HG02642 (cell line): ENCODE measurements around the gene UBE3C.
A peak's percentile ranks its signal among the peaks of the same experiment; 100 is the strongest.
"Not testable (repeated sequence)": the region's sequence is repeated elsewhere in the genome, so short reads cannot be mapped to it uniquely, and the experiment has no call there.

Experiments used
- ATAC-seq: cut with Tn5 transposase; IDR thresholded peaks from one replicate; pipeline ENCODE4 v1.9.1; 2021; ENCODE audit warnings: mild to moderate bottlenecking; ENCODE audit not compliant: unreplicated experiment, poor library complexity

The UBE3C gene

DNA sequence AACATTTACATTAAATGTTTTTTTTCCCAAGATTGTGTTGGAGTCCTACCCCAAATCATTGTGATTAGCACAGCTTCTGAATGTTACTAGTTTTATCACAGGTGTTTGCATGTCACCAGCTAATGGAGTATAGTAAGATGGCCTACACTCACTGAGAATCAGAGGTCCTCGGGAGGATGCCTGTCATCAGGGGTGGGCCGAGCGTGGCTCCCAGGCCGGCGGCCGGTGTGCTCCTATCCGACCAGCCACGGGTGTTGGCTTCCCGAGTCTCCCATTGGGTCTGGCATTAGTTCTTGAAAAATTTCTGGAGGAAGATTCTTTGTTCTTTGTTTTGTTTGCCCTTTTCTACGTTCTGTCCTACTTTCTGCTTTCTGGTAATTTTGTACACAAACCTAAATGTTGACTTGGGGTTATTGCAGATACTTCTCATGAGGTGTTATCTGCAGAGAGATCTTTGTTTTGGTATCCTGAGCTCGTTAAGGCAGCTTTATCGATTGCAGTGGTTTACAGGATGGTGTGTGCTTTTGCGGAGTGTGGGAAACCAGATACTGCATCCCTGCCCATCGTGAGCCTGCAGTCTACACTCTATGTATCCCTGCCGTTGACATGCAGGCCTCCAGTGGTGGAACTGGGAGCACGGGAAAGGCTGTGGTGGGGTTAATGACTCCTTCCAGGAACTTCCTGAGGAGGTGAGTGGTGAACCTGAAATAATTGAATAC, 130.8 kb downstream of the UBE3C start:
- no peak for ATAC-seq

DNA sequence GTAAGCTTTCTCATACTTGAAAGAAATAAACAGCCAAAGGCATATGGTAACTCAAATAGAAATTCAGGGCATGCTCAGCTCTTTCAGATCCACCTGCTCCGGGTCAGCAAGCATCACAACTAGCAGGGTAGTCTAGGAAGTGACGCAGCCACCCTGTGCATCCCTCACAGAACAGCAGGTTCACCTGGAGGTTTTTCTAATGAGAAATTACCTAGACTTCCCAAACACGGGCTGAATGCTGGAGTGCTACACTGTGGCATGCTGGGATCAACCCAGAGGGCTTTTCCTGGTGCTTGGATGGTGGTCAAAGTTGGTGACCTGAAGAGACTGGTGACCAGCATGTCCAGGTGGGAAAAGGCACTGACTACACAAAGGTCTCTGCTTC, 131.3 kb downstream of the UBE3C start:
- ATAC-seq = no peak

DNA sequence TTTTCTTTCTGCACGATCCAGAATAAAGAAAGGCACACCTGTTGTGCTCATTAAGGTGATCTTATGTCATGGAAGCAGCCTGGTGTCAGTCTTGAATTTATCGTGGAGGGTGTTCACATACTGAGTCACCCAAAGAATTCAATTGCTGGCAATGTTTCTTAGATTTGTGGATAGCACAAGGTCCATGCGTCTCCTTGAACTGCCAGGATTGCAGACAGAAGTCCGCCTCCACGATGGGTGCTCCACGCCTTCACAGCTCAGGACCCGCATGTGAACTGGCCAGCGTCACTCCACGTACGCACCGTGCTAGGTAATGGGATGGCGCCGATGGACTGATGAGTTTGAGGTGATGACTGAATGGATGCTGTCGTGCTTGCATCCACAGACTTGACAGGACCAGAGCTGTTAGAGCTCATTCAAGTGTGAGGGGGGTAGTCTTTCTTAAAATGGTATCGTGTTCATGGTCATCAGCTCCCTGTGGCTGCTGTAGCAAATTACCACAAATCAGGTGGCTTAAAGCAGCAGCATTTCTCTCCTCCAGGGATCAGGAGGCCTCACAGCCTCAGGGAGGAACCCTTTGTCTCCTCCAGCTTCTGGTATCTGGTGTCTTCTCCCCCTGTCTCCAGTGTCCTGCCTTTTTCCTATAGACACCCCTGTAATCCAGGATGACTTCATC, 132.7 kb downstream of the UBE3C start:
- no peak for ATAC-seq

DNA sequence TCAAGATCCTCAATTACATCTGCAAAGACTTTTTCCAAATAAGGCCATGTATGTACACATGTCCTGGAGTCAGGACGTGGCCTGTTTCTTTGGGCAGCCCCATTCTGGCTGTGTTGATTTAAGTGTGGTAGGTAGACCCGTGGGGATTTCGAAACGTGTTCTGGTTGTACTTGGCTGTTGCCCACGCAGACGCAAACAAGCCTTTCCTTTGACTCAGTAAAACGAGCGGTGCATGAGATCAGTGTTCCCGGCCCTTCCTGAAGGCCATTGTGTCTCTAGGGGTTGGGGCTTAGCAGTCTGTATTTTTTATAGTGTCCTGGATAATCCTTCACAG, 133.2 kb downstream of the UBE3C start:
- no peak for ATAC-seq

DNA sequence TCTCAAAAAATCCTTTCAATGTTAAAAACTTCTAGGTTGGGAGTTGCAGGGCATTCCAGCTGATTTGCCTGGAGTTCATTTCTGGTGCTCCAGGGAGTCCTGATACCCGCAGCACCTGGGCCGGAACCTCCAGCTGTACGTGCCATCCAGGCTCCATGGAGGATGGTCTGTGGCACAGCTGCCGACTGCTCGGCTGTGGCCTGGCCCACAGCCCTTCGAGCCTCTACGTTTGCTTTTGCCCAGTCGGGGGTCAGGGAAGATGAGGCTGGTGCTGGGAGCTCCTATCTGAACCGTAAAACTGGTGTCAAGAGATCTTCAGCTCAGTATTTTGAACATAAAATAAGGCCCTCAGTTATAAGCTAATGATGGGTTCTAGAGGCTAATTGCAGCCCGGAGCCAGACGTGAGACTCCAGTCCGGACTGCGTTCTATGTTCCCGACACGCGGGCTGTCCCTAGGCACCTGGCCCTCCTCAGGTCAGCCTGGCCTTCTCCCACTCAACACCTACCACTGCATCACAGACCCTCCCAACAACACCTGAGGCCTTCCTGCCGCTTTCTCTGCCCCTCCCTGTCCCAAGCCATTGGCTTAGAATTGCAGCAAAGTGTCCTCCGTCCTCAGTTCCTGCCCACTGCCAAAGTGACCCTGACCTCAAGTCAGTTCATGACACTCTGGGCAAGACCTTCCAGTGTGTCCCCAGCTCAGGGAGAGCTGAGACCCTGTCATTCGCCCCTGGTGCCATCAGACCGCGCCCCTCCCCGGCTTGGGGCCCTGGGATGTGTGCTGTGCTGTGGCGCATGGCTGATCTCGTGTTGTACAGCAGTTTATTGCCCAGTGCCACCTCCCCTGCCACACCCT, 133.9 kb downstream of the UBE3C start:
- ATAC-seq = no peak

DNA sequence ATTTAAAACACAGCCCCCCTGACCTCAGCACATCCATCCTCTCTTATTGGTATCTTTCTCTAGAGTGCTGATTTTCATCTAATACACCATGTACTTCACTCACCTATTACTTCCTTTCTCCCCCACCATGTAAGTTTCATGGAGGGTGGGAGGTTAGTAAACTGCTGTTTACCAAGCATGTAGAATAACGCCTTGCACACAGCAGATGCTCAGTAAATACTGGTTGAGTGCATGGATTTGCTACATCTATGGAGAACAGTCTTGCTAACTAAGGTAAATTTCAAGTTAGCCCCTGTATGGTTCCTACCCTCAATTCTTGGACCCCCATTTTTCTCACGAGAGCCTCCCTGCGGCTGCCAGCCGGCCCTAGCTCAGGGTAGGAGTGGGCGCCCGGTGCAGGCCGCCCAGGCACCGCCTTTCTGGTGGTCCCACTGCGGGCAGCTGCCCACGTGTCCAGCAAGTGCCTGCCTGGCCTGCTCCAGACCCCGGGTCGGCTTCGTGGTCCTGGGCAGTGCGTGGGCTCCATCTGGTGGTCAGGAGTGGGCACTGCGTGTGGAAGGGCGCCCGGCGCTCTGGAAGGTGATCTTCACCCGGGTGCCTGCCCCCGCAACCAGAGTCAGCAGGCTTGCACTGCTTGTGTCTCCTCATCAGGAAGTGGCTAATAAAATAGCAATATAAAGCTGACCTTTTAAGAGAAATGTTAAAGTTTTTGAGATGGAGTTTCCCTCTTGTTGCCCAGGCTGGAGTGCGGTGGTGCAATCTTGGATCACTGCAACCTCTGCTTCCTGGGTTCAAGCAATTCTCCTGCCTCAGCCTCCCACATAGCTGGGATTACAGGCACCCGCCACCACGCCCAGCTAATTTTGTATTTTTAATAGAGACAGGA, 134.7 kb downstream of the UBE3C start:
- peak; percentile 68 for ATAC-seq

DNA sequence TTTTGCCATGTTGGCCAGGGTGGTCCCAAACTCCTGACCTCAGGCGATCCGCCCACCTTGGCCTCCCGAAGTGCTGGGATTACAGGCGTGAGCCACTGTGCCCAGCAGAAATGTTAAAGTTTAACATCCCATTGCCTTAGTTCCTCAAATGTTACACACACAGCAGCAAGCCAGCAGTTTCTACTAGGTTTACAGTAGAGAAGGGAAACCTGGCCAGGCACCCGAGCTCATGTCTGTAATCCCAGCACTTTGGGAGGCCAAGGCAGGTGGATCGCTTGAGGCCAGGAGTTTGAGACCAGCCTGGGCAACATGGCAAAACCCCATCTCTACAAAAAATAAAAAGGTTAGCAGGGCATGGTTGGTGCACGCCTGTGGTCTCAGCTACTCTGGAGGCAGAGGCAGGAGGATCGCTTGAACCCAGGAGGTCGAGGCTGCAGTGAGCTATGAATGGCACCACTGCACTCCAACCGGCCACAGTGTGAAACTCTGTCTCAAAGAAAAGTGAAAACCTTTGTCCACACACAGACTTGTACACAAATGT, 135.4 kb downstream of the UBE3C start:
- ATAC-seq = not testable (repeated sequence)

DNA sequence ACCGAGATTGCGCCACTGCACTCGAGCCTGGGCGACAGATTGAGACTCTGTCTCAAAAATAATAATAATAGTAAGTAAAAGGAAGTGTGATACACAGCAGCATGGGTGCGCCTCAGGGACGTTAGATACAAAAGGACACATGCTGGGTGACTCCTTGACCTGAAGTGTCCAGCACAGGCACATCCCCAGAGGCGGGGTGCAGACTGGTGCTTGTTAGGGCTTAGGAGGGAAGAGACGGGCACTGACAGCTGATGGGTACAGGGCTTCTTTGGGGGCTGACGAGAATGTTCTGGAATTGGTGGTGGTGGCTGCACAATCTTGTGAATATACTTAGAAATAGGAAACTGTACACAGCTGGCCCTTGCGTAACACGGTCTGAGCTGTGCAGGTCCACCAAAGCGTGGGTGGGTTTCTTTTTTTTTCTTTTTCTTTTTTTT, 136.3 kb downstream of the UBE3C start:
- no peak for ATAC-seq

DNA sequence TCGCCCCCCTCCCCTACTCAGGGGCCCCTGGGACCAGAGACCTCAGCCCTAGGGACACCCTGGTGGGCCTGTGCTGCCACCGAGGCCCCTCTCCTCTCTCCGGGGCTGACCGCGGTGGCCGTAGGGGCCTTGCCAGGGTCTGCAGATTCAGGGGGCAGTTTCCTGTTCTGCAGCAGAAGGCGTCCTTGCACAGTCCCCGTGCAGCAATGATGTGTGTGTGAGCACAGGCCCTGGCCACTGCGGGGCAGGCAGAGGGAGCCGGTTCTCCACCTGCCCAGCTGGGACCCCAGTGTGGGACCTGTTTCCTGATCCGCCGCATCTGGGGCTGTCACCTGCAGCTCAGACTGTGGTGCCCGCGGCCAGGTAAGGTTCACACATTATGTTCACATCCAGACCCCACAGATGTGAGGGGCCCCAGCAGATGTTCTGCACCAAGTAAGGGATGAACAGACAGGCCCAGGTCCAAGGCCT, 137.4 kb downstream of the UBE3C start:
- ATAC-seq = no peak

DNA sequence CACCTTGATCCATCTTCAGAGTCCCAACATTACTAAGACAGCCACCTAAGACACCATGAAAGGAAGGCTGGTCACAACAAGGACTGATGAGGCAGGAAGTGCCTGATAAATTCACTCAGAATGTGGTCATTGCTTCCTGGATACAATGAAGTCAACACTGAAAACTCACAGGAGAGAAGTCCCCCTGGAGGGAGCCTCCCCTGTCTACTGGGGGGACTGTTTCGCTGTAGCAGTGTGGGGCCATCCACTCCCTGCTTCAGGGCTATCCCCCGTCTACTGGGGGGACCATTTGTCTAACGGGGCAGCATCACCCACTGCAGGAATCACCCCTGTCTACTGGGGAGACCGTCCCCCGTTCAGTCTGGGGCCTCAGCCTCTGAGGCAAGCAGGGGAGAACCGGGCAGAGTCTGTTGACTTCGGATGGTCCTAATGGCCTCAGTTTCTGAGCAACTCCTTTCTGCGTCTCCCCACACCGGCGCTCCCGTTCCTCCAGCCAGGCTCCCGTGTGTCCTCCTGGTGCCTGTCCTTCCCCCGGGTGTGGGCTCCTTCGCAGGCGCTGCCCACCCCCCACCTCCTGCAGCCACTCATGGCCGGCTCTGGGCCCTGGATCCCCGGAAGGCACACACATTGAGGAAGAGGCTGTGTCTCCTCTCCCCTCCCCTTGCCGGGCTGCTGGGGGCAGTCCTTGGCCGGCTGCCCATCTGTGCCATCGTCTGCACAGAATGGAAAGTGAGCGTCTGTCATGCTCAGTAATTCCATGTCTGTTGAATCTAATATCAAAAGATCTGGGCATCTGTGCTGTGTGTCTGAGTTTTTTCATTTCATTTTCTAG, 138.2 kb downstream of the UBE3C start:
- no peak for ATAC-seq

DNA sequence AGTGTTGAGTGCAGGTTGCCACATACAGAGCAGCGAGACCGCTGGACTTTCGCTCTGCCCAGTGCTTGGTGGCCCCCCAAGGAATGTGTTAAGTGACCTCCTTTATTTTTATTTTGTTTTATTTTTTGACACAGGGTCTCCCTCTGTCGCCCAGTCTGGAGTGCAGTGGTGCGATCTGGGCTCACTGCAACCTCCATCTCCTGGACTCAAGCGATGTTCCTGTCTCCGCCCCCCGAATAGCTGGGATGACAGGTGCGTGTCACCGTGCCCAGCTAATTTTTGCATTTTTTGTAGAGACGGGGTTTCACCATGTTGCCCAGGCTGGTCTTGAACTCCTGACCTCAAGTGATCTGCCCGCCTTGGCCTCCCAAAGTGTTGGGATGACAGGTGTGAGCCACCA, 138.8 kb downstream of the UBE3C start:
- not testable (repeated sequence) for ATAC-seq

DNA sequence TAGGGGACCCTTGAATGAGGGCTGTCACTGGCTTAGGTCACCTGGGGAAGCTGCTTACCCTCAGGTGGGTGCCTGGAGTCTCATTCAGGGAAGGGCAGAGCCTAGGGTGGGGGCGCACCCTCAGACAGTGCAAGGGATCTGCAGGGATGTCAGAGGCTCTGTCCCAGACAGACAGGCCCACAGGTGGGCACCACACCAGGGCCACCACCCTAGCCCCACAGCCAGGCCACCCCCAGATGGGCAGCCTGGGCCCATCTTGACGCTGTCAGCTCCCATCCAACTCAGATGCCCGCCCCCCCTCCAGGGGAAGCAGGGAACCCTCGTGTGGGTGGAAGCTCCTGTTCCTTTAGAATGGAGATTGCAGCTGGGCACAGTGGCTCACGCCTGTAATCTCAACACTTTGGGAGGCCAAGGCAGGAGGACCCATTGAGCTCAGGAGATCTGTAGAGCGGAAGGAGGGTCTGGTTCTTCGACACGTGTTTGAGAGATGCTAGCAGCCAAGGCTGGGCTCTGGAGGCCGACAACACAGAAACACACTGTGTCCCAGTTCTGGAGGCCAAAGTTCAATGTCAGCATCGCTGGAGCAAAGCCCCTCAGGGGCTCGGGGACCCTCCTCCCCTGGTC, 139.6 kb downstream of the UBE3C start:
- no peak for ATAC-seq

DNA sequence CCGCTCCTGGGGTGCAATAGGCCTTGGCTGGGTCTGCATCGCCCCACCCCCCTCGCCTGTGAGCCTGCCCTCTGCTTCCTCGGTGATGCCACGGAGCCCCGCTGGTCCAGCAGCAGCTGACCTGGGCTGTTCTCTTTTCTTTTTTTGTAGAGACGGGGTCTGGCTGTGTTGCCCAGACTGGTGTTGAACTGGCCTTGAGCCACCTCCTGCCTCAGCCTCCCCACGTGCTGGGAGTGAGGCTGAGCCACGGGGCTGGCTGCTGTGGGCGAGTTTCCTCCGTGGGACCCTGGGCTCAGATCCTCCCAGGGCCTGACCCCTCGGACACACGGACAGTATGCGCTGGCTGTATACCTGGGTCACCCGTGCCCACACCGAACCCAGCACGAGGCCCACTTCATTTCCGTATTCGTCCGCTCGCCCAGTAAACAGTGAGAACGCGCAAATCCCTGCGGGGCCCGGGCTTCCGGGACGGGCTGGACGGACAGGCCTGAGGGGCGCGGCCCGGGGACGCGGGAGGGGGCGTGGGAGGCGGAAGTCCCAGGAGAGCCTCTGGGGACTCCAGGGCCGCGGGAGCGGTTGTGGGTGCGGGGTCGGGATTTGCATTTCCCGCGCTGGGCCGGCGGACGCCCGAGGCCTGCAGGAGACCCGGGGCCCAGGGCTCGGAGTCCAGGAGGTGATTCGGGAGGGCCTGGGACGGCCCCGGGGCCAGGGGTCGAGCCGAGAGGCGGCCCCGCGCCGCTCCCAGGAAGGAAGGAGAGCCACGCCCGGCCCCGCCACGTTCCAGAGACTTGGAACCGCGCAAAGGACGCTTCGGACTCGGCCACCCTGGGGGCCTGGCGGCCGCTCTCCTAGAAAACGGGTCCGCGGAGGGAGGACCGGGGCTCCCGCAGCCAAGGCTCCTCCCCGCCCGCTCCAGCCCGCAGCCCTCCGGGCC, 140.3 kb downstream of the UBE3C start:
- ATAC-seq = no peak

DNA sequence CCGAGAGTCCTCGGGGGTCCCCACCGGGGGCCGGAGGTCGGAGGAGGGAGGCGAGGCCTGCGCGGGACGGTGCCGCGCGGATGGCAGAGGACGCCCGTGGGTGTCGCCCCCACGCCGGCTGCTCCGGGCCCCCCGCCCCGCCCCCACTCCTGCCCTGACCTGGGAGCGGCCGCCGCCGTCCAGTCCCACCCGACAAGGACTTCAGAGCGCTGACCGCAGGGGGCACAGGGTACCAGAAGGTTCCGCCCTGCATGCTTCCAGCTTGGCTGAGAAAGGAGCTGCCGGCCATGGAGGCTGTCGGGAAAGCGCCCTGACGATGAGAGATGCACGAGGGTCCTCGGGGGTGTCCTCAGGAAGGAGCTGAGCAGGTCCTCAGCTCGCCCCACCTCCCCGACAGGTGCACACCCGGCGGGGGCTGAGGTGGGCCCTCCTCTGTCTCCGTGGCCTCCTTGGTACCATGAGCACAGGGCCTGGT, 141.1 kb downstream of the UBE3C start:
- no peak for ATAC-seq

DNA sequence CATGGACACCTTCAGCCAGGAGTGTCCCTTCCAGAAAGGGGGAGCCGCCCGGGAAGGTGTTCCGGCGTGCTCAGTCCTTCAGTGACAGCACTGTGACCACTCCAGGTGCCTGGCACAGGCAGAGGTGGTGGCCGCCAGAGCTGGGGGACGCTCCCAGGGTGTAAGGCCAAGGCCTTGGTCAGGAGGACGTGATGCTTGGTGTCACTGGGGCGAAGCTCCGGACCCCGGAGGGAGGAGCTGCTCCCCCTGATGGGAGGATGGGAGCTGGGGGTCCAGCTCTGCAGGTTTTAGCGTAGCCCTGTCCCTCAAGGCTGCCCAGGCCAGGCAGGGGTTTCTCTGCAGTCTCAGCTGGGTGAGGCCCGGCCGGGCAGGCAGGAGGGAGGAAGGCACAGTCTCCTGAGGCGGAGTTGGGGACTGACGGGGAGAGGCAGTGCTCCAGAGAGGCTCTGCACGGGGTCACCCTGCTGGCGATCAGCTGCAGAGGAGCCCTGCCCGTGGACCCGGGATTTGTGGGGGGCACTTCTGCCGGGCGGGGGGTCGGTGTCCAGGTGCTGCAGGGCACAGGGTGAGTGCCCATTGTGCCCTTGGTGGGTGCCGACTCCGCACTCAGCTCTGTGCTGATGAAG, 141.6 kb downstream of the UBE3C start:
- ATAC-seq = no peak

DNA sequence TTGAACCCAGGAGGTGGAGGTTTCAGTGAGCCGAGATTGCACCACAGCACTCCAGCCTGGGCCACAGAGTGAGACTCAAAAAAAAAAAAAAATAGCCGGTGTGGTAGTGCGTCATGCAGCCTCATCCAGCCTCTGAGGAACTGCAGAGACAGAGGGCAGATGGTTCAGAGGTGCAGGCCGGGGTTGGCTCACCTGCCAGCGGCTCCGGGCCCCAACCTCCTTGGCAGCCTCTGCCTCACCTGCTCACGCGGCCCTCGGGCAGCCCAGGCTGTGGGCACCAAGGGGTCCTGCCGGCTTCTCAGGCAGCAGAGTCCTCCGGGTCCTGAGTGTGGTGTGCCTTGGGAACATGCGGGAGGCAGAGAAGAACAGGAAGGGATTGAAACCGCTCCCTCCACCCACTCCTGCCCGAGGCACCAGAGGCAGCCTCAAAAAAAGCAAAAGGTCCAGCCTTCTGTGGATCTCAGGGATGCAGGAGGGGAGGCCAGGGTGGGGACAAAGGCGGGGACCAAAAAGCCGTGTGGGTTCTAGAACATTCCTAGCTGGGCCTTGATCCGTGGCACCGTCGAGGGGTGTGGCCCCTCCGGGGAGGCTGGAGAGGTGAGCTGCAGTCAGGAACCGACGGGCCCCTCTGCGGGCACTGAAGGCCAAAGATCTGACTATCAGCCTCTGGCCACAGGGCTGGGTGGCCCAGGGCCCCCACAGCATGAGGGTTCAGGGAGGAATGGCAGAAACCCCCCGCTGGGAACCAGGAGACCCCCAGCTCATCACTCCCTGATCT, 142.7 kb downstream of the UBE3C start:
- no peak for ATAC-seq
